HG03139 (cell line): ENCODE results near the gene SEC14L3.

Experiments
- ATAC-seq: cut with Tn5 transposase; IDR thresholded peaks from one replicate; pipeline ENCODE4 v1.9.1; 2021; ENCODE audit not compliant: unreplicated experiment

The SEC14L3 gene

DNA sequence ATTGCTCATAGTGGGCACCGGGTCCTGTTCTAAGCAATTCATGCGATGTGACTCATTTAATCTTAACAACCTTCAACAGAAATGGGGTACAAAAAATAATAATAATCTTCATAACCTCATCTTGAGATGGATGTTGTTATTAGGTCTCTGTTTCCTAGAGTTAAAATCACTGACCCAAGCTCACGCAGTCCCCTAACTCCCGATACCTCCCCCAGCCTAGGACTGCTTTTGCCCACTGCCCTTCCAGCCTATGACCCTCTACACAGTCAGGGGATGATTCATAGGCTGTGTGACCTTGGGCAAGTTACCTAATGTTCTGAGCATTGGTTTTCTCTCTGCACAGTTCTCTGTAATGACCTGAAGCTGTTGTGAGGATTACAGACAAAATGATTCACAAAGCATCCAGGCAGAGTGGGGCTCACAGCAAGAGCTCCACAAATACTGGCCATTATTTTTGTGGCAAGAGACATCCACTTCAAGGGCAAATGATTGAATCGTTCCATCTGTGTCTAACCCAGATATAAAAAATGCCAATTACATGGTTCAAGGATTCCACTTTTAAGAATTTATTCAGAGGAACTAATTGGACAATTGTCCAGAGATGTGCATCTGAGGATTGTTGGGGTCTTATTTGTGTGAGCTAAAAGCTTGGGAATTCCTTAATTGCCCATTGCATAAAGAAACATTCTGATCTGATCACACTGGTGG is 26.2 kb downstream of the SEC14L3 start:
- ATAC-seq = no peak

DNA sequence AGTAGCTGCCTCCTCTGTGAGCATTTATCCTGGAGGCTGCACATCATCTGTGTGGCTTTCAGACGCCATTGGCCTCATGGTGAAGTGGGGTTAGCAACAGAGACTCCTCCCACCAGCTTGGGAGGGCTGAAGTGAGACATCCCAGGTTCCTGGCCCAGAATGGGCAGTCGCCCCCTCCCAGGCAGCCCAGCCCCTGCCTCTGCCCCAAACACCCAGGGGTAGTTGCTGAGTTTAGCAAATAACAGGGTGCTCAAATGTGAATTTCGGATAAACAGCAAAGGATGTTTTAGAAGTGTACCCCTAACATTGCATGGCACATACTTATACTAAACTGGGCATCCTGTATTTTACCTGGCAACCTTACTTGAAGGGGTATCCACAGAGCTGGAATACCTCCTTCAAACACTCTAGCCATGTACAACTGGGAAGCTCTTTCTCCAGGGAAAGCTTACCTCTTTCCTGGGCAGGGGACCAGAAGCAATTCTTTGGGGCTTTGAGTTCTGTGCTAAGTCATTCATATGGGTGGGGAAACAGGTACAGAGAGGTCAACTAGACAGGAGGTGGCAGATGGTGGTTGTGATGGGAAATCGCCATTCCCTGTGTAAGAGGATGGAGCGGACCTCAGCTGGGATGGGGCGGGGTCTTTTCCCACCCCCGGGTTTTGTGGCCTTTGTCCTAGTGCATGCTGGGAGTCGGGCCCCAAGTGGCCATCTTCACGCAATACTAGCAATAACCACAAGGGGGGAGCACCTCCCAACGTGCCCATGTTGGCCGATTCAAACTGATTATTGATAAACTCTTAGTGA is 27.0 kb downstream of the SEC14L3 start:
- no peak for ATAC-seq

DNA sequence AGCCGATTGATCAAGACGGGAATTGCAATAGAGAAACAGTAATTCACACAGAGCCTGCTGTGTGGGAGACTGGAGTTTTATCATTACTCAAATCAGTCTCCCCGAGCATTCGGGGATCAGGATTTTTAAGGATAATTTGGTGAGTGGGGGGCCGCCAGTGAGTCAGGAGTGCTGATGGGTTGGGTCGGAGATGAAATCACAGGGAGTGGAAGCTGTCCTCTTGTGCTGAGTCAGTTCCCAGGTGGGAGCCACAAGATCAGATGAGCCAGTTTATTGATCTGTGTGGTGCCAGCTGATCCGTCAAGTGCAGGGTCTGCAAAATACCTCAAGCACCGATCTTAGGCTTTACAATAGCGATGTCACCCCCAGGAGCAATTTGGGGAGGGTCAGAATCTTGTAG is 30.7 kb downstream of the SEC14L3 start:
- ATAC-seq = no peak

DNA sequence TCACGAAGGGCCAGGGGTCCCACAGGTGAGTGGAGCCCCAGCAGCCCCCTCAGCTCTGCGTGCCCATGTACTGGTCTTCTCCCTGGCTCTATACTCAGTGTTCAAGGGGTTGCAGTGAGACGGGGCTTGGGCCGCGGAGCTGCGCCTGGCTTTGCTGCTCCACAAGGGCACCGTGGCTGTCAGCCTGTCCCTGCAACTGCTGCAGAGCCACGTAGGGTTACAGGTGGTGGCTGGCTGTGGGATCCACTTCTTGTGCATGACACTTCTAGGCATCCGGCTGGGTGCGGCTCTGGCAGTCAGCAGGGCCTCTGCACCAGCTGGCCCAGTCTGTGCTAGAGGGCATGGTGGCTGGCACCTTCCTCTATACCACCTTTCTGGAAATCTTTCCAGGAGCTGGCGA is 32.0 kb downstream of the SEC14L3 start:
- ATAC-seq = no peak

DNA sequence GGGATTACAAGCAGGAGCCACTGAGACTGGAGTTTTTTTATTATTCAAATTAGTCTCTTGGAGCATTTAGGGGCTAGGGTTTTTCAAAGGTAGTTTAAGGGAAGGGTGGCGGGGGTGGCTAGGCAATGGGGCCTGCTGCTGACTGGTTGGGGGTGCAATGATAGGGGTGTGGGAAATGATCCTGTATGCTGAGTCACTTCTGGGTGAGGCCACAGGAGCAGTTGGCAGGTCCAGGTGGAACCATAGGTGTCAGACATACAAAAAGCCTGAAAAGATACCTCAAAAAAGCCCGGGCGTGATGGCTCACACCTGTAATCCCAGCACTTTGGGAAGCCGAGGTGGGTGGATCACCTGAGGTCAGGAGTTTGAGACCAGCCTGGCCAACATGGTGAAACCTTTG is 32.6 kb downstream of the SEC14L3 start:
- ATAC-seq = no peak

DNA sequence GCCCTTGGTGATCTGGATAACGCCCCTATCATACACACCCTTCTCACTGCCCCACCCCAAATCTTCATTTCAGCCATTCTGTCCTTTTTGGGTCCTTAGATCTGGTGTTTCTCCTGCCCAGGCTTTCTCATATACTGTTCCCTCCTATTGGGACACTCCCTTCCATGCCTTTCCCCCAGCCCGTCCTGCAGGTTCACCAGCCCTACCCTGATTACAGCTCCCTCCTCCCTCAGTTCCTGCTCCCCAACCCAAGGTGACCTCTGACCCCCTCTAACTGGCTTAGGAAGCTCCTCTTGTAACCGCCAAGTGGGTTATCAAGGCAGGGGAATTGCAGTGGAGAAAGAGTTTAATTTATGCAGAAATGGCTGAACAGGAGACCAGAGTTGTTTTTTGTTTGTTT is 33.3 kb downstream of the SEC14L3 start:
- no peak for ATAC-seq

DNA sequence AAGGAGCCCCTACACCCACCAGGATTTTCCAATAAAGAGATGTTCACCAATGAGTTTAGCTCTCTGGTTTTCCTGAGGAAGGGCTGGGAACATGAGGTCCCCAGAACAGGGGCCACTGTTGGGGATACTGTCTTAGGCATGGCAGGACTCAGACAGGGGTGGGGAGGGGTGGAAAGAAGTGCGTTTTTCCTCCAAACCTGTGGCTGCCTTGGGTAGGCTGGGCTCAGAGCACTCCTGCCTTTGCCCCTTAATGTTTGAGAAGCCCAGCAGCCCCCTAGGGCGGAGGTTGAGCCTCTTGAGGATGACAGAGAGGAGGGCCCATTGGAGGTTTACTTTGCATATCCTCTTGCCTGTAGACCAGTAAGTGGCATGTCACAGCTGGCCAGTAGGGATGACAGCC is 35.6 kb downstream of the SEC14L3 start:
- ATAC-seq = no peak

DNA sequence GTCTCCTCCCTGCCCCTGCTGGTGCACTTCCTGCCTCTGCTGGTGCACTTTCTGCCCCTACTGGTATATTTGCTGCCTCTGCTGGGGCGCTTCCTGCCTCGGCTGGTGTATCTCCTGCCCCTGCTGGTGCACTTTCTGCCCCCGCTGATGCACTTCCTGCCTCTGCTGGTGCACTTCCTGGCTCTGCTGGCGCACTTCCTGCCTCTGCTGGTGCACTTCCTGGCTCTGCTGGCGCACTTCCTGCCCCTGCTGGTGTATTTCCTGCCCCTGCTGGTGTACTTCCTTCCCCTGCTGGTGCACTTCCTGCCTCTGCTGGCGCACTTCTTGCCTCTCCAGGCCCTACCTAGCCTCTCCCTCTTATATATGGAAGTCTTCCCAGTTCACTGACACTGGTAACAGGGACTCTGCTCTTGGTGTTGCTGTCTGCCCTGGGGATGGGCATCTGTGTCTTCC is 36.1 kb downstream of the SEC14L3 start:
- ATAC-seq = no peak

DNA sequence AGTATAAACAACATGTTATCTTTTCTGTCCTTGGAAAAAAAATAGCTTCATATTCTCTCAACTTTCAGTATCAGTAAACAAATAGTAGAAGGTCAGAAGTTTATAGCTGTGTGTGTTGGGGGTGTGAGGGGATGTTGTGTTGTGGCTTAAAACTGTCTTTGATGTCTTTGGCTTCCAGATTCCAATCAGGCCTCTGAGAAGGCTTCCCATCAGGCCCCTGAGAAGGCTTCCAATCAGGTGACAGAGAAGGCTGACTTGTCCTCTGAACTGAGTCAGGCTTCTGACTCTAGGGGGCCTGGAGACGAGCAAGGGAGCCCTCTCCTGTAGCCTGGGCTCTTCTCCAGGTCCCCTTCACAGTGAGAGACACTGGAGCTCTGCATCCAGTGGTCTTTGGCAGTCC is 37.0 kb downstream of the SEC14L3 start:
- ATAC-seq = no peak

DNA sequence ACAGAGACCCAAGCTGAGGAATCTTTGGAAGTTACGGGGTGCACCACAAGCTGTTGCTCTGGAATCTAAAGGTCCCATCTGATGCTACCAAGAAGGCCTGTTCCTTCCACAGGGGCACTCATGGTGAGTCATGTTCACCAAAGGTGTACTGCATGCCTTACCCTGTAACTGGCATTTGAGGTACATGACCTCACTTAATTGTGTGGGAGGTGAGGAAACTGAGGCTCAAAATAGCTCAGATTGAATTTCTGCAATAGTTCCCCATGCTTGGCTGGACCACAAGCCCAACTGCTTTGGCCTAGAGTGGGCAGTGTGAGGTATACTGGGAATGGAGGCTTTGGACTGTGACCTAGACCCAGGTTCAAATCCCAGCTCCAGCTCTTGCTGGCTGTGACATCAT is 38.0 kb downstream of the SEC14L3 start:
- no peak for ATAC-seq

DNA sequence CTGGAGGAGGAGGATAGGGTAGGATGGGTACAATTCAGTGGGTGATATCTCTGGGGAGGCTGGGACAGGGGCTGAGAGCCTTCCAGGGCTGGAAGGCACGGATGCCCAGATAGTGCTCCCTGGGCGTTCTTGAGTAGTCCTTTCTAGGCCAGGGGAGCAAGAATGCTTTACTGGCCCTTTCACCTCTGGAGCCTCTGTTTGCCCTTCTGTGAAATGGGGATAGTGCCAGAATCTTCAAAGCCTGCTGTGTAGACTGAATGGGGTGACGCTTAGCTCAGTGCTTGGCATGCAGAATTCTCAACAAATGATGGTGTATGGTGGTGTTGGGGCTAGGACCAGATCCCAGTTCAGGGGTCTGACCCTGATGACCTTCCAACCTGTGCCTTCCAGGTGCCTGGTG is 38.6 kb downstream of the SEC14L3 start:
- no peak for ATAC-seq

DNA sequence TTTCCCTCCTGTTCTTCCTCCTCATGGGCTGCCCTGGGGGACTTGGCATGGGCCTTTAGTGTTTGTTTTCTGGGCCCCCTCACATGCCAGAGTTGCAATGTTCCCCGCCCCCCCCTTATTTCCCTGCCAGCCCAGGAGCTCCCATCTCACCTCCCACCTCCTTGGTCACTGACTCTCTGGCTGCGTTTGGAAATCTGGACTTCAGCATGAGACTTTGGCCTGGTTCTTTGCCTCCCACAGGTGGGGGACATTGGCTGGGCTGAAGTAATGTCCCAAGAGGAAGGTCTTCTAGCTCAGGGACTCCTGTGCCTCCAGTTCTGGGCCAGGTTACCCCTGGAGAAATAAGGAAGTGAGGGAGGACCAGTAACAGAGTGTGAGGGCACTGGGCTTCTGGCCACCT is 39.3 kb downstream of the SEC14L3 start:
- ATAC-seq = no peak

DNA sequence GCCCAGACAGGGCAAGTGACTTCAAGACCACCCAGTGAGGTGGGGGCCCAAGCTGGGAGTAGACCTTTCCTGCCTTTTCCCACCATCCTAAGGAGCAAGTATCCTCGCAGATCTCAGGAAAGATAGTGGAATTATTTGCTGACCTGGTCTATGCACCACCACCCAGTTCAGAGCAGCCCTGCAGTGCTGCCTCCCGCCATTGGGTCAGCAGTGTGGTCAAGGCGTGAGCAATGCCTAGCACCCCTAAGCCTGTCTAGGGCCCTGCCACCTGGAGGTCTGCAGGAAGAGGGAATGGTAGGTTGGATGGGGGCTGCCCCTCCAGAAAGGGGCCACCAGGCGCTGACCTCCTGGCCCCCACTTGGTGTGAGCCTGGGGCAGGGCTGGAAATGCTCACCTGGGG is 39.7 kb downstream of the SEC14L3 start:
- no peak for ATAC-seq

DNA sequence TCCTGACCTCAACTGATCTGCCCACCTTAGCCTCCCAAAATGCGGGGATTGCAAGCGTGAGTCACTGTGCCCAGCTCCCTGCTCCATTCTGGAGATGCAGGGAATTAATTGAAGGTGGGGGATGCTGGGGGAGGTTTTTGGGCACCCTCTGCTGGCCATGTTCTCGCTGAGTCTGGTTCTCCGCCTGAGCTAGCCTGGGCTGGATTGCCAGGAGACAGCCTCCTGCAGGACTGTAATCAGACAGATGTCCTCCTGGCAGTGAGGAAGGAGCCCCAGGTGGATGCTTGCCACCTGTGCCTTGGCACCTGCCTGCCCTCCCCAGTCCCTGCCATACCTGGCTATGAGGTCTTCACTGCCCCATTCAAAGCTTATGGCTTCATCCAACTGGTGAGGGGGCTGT is 40.9 kb downstream of the SEC14L3 start:
- ATAC-seq = no peak

DNA sequence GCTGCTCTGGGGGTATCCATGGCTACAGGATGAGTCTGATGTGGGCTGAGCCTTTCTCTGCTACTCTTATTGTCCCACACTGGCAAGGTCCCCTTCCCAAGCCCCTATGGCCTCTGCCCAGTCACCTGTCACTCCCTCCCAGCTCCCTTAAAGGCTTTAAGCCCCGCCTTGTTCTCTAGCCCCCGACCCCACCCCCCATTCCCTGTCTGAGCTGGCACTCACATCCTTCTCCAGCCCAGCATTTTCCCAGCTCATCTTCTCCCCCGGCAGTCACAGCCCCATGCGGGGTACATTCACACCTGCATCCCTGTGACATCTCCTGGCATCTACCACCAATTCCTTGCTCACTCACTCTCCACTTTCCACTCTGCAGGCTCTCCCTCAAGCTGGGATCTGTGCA is 41.9 kb downstream of the SEC14L3 start:
- ATAC-seq = no peak

DNA sequence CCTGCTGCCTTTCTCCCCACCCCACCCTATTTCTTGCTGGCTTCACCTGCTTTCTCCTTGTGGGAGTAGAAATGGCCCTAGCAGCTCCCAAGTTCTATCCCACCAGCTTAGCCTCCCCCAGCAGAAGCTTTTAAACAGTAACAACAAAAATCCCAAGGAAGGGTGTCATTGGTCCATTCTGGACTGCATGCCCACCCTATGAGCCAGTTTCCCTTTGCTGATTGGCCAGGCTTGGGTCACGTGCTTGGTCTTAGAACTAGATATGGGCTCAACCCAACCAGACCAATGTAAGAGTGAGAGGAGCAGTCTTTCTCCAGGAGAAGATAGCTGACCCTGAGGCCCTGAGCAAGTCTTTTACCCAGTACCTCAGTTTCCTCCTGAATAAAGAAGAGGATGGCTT is 43.9 kb downstream of the SEC14L3 start:
- ATAC-seq = no peak

DNA sequence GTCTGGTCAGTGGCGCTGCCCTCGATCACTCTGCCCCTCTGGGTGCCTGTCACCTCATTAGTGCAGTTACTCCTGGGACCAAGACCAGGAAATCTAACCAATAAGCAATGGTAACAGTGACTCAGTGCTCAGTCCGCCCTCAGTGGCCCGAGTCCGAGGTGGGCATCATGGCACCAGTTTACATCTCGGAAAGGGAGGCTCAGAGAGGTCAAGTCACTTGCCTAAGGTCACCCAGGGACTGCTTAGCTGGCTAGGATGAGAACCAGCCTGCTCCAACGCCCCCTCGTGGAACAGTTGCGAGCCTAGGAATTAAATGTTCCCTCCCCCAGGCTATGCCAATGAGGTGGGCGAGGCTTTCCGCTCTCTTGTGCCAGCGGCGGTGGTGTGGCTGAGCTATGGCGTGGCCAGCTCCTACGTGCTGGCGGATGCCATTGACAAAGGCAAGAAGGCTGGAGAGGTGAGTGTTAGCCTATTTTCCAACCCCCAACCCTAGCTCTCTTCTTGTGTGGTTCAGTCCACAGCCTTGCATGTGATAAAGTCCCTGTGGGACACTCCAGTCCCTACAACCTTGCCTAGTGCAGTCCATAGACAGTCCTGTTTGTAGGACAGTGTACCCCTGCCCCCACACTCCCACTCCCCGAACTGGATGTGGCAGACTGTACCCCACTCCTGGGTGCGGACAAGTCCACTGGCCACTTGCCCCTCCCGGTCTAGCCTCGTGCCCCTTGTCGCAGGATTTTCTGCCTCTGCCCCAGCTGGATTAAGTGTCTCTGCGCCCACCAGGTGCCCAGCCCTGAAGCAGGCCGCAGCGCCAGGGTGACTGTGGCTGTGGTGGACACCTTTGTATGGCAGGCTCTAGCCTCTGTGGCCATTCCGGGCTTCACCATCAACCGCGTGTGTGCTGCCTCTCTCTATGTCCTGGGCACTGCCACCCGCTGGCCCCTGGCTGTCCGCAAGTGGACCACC is 45.1 kb downstream of the SEC14L3 start:
- ATAC-seq = no peak

DNA sequence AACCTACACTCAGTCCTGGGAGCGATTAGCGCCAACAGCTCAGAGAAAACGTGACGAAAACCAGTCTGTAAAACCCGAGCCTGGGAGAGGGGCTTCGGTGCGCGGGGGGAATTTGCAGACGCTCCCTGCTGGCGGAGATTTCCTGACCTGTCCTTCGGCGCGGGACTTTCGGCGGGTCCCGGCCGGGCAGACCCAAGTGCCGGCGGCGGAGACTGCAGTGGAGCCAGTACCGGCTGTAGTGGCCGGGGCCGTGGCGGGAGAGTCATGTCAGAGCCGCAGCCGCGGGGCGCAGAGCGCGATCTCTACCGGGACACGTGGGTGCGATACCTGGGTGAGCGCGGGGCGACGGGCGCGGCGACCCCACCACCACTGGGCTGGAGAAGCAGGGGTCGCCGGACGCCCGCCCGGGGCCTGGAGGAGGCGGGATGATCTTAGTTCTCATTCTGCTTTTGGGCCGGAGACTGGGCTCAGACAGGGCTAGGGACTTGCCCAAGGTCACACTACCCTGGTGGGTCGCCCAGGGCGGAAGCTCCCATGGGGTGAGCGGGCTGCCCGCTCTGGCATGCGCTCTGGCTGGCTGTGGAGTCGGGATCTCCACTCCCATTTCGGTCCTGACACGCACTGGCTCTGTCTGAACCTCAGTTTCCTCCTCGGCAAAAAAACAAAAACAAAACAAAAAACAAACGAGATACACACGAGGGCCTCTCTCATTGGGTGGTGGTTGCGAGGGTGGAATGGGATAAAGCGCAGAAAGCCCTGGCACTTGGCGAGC is 46.0 kb downstream of the SEC14L3 start, which contains the start of gene MTFP1:
MTFP1 (plus strand) TSS at position 153 of the 772 bp plus-strand sequence; CDS start at position 265, 112 bp downstream.
- no peak for ATAC-seq

DNA sequence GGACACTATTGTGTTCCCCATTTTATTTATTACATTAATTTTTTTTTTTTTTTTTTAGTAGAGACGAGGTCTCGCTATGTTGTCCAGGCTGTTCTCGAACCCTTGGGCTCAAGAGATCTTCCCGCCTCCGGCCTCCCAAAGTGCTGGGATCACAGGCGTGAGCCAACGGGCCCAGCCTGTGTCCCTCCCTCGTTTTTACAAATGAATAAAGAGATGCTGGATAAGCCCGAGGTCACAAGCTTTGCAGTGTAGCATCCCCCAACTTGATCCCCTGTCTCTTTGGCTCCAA is 46.5 kb downstream of the SEC14L3 start:
- ATAC-seq = no peak

DNA sequence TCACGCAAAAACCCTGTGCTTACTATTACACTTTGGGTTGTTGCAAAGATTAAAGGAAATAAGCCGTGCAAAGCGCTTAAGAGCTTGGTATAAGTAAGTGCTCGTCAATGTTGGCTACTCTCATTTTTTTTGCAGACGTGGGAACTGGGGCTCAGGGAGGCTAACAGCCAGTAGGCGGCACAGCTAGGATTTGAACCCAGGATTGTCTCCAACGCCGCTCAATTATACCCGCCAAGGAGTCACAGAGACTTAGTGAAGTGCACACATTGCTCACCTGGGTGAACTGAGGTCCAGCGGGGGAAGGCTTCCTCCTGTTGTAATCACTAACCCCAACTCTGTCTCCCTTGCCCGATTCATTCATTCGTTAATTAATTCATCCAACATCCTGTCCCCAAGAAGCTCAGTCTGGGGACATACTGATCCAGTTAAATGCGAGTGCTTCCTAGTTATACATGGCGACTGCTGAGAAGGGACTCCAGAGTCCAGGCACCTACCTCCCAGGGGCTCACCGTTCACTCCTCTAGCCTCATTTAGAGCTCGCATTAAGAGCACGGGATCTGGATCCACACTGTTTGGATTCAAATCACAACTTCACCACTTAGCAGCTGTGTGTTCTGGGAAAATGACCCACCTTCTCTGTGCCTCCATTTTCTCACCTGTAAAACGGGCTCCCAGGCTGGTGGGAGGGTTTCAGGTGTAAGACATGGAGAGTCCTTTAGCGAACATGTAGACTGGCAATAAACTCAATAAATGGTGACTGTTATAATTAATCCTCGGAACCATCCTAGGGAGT is 47.1 kb downstream of the SEC14L3 start:
- ATAC-seq = no peak
